Measurements from ENCODE around the gene MTFR1L.

Gene MTFR1L

DNA sequence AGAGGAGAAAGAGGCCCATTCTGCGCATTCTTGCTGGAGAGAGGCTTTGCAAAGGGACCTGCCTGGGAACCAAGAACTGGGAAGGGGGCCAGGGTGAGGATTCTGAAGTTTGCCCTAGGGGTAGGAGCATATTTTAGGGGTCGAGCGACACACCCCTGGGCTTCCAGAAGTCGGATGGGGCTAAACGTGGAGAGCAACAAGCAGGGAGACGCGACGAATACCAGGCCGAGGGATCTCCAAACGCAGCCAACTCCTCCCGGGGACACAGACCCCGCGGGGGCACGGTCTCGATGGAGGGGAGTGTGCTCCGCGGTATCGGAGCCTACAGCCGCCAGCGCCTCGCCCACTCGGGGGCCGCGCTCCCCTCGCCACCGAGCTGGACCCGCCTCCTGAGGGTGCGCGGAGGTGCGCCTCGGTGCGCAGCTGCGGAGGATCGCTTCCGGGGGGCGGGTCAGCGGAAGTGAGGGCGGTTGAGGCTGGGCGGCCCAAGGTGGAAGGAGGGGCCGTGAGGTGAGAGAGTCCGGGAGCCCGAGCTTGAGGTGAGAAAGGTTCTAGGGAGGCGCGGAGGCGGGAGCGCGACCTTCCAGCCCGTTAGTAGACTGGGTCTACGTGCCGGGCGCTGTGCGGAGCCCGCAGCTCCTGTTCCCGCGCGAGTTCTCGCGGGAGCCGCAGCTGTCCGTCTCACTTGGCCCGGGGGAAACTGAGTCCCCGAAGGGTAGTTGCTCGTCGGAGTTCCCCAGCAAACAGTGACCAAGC, at the start of gene MTFR1L:
MTFR1L (plus strand) TSS at position 464 of the 756 bp plus-strand sequence. CDS start 3,151 bp downstream, outside the sequence.
- no peak for DNase-seq

- no peak for DNase-seq
These were observed 49.1 kb upstream of the MTFR1L start for GRCh38 chr1:25770541-25771220.

GRCh38 chr1:25771221-25772114, 48.3 kb upstream of the MTFR1L start:
- DNase-seq: no peak

GRCh38 chr1:25772164-25772563, 47.6 kb upstream of the MTFR1L start:
- DNase-seq: no peak

- no peak for DNase-seq
These were observed 47.0 kb upstream of the MTFR1L start for GRCh38 chr1:25772692-25773245.

DNA sequence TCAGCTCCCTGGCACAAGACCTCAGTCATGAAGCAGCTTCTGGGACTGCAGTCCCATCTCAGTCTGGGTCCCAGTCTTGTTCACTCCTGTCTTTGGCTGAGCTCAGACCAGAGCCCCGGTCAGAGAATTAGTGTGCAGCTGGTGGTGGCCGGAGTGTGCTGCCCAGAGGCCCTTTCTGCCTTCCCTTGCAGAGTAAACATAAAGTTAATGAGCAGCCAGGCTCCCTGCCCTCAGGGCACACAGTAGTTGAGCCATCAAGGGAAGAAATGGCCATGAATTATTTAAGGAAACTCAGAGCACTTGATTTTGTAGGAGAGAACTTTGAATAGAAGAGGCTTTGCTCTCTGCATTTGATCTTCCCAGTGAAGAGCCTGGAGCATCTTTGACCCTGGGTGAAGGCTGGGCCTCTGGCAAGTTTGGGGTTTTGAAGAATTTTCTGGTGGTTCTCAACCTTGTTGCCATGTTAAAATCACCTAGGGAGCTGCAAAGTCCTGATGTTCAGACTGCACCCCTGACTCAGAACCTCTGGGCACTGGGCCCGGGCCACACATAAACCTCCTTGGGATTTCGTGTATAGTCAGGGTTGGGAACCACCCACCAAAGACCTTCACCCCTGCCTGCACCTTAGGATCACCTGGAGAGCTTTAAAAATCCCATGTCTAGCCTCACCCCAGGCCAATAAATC, 46.2 kb upstream of the MTFR1L start:
- no peak for DNase-seq

- no peak for DNase-seq
These were observed 45.4 kb upstream of the MTFR1L start for GRCh38 chr1:25774206-25774803.

DNA sequence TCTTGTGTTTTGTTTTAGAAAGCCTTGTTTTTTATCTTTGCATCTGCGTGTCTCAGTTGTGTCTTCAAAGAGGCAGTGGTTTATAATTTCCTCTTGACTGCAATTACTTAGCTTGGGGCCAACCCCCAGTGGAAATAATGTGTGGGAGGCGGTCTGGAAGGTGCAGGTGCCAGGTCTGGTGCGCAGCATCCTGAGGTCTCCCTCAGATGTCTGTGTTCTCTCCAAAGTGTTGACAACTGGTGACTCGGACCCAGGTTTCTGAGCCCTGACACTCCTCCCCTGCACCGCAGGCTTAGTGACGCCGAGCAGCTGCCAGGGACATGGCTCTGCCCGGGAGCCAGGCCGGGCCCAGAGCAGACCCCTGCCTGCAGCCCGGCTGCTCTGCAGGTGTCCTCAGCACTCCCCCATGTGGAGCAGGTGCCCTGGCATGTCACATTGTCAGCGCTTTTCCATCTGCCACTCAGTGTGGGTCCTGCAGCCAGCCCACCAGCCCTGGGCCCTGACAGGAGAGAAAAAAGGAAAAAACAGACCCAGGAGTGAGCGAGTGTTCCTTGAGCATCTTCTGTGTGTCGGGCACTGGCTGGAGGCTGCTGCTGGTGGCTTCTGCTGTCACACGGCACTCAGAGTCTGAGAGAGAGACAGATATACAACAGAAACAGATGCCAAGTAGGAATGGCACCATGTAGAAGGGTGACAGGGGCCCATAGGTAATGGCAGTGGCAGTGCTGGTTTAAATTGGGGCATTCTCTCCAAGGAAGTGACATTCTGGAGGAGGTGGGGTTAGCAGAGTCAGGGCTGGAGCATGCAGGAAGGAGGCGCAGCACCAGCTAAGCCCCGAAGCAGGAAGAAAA, 44.6 kb upstream of the MTFR1L start:
- no peak for DNase-seq

- no peak for DNase-seq
These were observed 40.4 kb upstream of the MTFR1L start for GRCh38 chr1:25779388-25779787.

DNA sequence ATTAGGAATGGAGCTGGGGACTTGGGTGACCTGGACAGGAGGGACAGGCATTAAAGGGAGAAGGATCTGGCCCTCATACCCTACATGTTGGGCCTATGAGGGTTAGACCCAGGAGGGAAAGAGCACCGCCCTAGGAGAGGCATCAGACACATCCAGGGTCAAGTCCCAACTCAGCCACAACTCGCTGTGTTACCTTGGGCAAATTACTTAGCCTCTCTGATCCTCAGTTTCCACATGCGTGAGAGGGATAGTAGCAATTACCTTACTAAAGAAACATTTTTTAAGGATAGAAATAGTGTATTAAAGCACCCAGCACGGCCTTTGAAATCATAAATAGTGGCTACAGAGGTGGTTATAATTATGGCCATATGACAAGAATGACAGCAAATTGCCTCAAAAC, 39.9 kb upstream of the MTFR1L start:
- DNase-seq: no peak

GRCh38 chr1:25780318-25781129, 39.2 kb upstream of the MTFR1L start:
- no peak for DNase-seq

DNA sequence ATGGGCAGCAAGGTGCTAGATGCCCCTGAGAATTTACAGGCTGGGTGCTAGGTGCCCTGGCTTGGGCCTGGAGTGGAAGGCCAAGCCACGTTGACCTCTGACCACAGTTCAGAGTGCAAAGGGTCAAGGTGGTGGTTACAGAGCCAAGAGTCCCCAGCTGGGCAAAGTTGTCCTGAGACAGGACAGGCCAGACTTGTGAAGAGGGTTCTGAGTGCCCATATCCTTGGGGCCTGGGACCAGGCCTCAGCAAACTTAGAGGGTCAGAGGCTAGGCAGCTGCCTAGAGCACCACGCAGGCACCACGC, 38.7 kb upstream of the MTFR1L start:
- DNase-seq: no peak

GRCh38 chr1:25782608-25783201, 37.0 kb upstream of the MTFR1L start:
- DNase-seq: no peak

DNA sequence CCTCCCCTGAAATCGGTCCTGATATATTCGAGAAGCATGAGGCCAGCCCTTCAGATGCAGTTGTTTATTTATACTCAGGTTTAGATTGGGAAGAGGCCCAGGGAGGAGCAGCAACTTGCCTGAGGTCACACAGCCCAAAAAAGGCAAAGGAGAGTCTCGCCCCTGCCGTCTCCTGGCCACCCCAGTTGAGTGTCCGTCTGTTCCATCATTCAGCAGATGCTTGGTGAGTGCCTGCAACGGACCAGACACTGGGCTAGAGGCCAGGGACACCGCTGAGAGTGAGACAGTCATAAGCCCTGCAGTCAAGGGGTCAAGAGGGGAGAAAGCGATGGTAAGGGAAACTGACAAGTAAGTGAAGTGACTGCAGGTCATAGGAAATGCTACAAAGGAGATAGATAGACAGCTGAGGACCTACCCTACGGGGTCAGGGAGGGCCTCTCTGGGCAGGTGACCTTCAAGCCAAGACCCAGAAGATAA, 35.1 kb upstream of the MTFR1L start:
- no peak for DNase-seq

GRCh38 chr1:25785333-25786067, 34.3 kb upstream of the MTFR1L start:
- DNase-seq: no peak

- DNase-seq: no peak
These were observed 32.6 kb upstream of the MTFR1L start for GRCh38 chr1:25786887-25787759.

GRCh38 chr1:25787760-25788166, 32.0 kb upstream of the MTFR1L start:
- no peak for DNase-seq

- no peak for DNase-seq
These were observed 29.3 kb upstream of the MTFR1L start for GRCh38 chr1:25790472-25790871.
